HCT116 (cell line): ENCODE measurements around the gene RHOT1. TPM values are rescaled to one million over a fixed set of nuclear protein-coding genes. Genes with fewer than 3 reads are reported as not detected.

Source experiments
- ATAC-seq: fragments of 200-7000 bp; cut with Tn5 transposase; 2 replicates; pipeline ENCODE4 v1.9.1; 2020; ENCODE audit warnings: mild to moderate bottlenecking, moderate library complexity
- BruUV-seq: library from RNA; stranded (reverse); fragments of 400-500 nt; replicated peaks from 2 replicates; lab custom pipeline; 2021; lab: Mats Ljungman, UMichigan
- CTCF ChIA-PET: fragments of 300-600 bp; sonication (Branson Sonifier 250); formaldehyde crosslinking; loops from one replicate; lab custom pipeline; 2021; ENCODE audit warnings: antibody characterized with exemption; lab: Charles Lee
- POLR2A ChIA-PET: fragments of 300-600, 350-600 bp; sonication (Branson Sonifier 250); formaldehyde crosslinking; loops from one replicate; lab custom pipeline; 2021; ENCODE audit warnings: antibody characterized with exemption; lab: Charles Lee
- RAD21 ChIA-PET, 2 experiments: fragments of 300-600 bp; sonication (Branson Sonifier 250); formaldehyde crosslinking; loops; one replicate each; lab custom pipeline; 2023; ENCODE audit warnings: low total read pairs in 2 of 2; ENCODE audit not compliant: uncharacterized antibody in 2 of 2, unreplicated experiment in 2 of 2, low non-redundant PET in 1 of 2; lab: Charles Lee
- DNase-seq: peaks from one replicate; pipeline ENCODE4 v3.0.0-alpha.2; 2010; ENCODE audit warnings: low read depth, low spot score
- H2AFZ ChIP-seq: fragments of 200-600 bp; shearing (Covaris generic), sonication (generic); 2 replicates; pipeline ENCODE4 v1.6.1; 2017; ENCODE audit warnings: low read depth, mixed run types, mixed read lengths, antibody characterized with exemption, low read length; ENCODE audit not compliant: poor library complexity, severe bottlenecking
- H3K27ac ChIP-seq: 2 replicates; pipeline ENCODE4 v1.5.1; 2012; ENCODE audit warnings: low read depth, low read length
- H3K27me3 ChIP-seq: fragments of 200-600 bp; sonication (generic); 2 replicates; pipeline ENCODE4 v1.6.1; 2016; ENCODE audit warnings: mixed run types, low read length, mixed read lengths; ENCODE audit not compliant: insufficient read depth
- H3K36me3 ChIP-seq, 2 experiments: fragments of 200-500 bp in 1 of 2; fragments of 200-600 bp in 1 of 2; sonication (Bioruptor generic) in 1 of 2; sonication (generic) in 1 of 2; 2 replicates each; pipeline versions ENCODE4 v1.5.1 to v1.6.1; 2014 to 2016; ENCODE audit warnings: low read length in 2 of 2, inconsistent platforms in 1 of 2, mixed read lengths in 1 of 2, mixed run types in 1 of 2; ENCODE audit not compliant: insufficient read depth in 2 of 2, control insufficient read depth in 1 of 2
- H3K4me1 ChIP-seq, 2 experiments: fragments of 200-600 bp in 1 of 2; sonication (generic) in 1 of 2; 2 replicates each; pipeline versions ENCODE4 v1.5.1 to v1.6.1; 2012 to 2017; ENCODE audit warnings: low read length in 2 of 2, inconsistent platforms in 1 of 2, mild to moderate bottlenecking in 1 of 2, mixed read lengths in 1 of 2, mixed run types in 1 of 2, moderate library complexity in 1 of 2; ENCODE audit not compliant: insufficient read depth in 2 of 2, control insufficient read depth in 1 of 2
- H3K4me2 ChIP-seq: fragments of 200-600 bp; sonication (generic); 2 replicates; pipeline ENCODE4 v1.6.1; 2017; ENCODE audit warnings: mixed run types, low read length, mixed read lengths
- H3K4me3 ChIP-seq, 2 experiments: fragments of 200-600 bp in 1 of 2; sonication (generic) in 1 of 2; replicated peaks in 1 of 2; 2 replicates each; pipeline ENCODE4 v1.5.1; 2011 to 2016; ENCODE audit warnings: low read length in 2 of 2, control low read depth in 1 of 2, low read depth in 1 of 2, mild to moderate bottlenecking in 1 of 2, mixed read lengths in 1 of 2, mixed run types in 1 of 2
- H3K79me2 ChIP-seq: fragments of 200-600 bp; sonication (generic); 2 replicates; pipeline ENCODE4 v1.6.1; 2017; ENCODE audit warnings: mild to moderate bottlenecking, mixed run types, low read length, moderate library complexity, mixed read lengths; ENCODE audit not compliant: insufficient read depth
- H3K9ac ChIP-seq: fragments of 200-600 bp; sonication (generic); 2 replicates; pipeline ENCODE4 v1.6.1; 2016; ENCODE audit warnings: low read length, mixed read lengths
- H3K9me2 ChIP-seq: fragments of 200-600 bp; sonication (generic), shearing (Covaris generic); 2 replicates; pipeline ENCODE4 v1.6.1; 2017; ENCODE audit warnings: mixed run types, mild to moderate bottlenecking, moderate library complexity; ENCODE audit not compliant: insufficient read depth
- H3K9me3 ChIP-seq, 2 experiments: fragments of 200-500 bp in 1 of 2; fragments of 200-600 bp in 1 of 2; sonication (Bioruptor generic) in 1 of 2; sonication (generic) in 1 of 2; 2 replicates each; pipeline ENCODE4 v1.6.1; 2014 to 2017; ENCODE audit warnings: low read length in 2 of 2, mixed read lengths in 2 of 2, inconsistent platforms in 1 of 2, low read depth in 1 of 2, mild to moderate bottlenecking in 1 of 2, mixed run types in 1 of 2, moderate library complexity in 1 of 2; ENCODE audit not compliant: control insufficient read depth in 1 of 2, insufficient read depth in 1 of 2
- H4K20me1 ChIP-seq: fragments of 200-600 bp; sonication (generic), shearing (Covaris generic); 2 replicates; pipeline ENCODE4 v1.6.1; 2017; ENCODE audit warnings: mixed run types, mild to moderate bottlenecking, moderate library complexity; ENCODE audit not compliant: insufficient read depth
- ATF3 ChIP-seq: IDR thresholded peaks from 2 replicates; pipeline ENCODE4 v1.6.1; 2012
- CBX3 ChIP-seq: IDR thresholded peaks from 2 replicates; pipeline ENCODE4 v1.6.1; 2012; ENCODE audit warnings: low read depth
- CEBPB ChIP-seq: IDR thresholded peaks from 2 replicates; pipeline ENCODE4 v1.6.1; 2012; ENCODE audit warnings: low read depth
- EGR1 ChIP-seq: IDR thresholded peaks from 2 replicates; pipeline ENCODE4 v1.6.1; 2012; ENCODE audit warnings: low read depth
- ELF1 ChIP-seq: IDR thresholded peaks from 2 replicates; pipeline ENCODE4 v1.6.1; 2012; ENCODE audit warnings: low read depth, borderline replicate concordance
- EZH2phosphoT487 ChIP-seq: fragments of 200-600 bp; IDR thresholded peaks from 2 replicates; pipeline ENCODE4 v1.6.1; 2018; ENCODE audit warnings: antibody characterized with exemption, borderline replicate concordance
- FOSL1 ChIP-seq: IDR thresholded peaks from 2 replicates; pipeline ENCODE4 v1.6.1; 2012; ENCODE audit warnings: low read depth
- JUND ChIP-seq: IDR thresholded peaks from 2 replicates; pipeline ENCODE4 v1.6.1; 2012
- POLR2AphosphoS5 ChIP-seq: IDR thresholded peaks from 2 replicates; pipeline ENCODE4 v1.6.1; 2011; ENCODE audit warnings: mild to moderate bottlenecking, low read depth, low read length, moderate library complexity
- RAD21 ChIP-seq: IDR thresholded peaks from 2 replicates; pipeline ENCODE4 v1.6.1; 2012; ENCODE audit warnings: low read depth, mild to moderate bottlenecking
- REST ChIP-seq: IDR thresholded peaks from 2 replicates; pipeline ENCODE4 v1.6.1; 2012; ENCODE audit warnings: low read depth
- SIN3A ChIP-seq: IDR thresholded peaks from 2 replicates; pipeline ENCODE4 v1.6.1; 2012; ENCODE audit warnings: low read depth
- SP1 ChIP-seq: IDR thresholded peaks from 2 replicates; pipeline ENCODE4 v1.6.1; 2012; ENCODE audit warnings: low read depth
- SRF ChIP-seq: IDR thresholded peaks from 2 replicates; pipeline ENCODE4 v1.6.1; 2012; ENCODE audit warnings: low read depth
- YY1 ChIP-seq: IDR thresholded peaks from 2 replicates; pipeline ENCODE4 v1.6.1; 2011; ENCODE audit warnings: low read length, low read depth, moderate library complexity, mild to moderate bottlenecking; ENCODE audit not compliant: insufficient replicate concordance; ENCODE audit errors: extremely low read depth
- ZFX ChIP-seq: fragments of 450-650 bp; IDR thresholded peaks from 2 replicates; pipeline ENCODE4 v1.6.1; 2017
- ZNF274 ChIP-seq: fragments of 200-500 bp; sonication (Bioruptor generic); IDR thresholded peaks from 2 replicates; pipeline ENCODE4 v1.6.1; 2014; ENCODE audit warnings: mild to moderate bottlenecking, low read depth, low read length, inconsistent platforms
- intact Hi-C: fragments of 100-400 bp; cut with micrococcal nuclease; formaldehyde crosslinking; loops from 2 replicates; pipeline ENCODE4 v1.10.0; 2022
- total RNA-seq: library from RNA; stranded (reverse); gene quantifications from one replicate; pipeline ENCODE4 v1.2.1, GENCODE V29; 2021; ENCODE audit not compliant: unreplicated experiment
- TF ChIP-seq, protein P1 (sequence below): IDR thresholded peaks from 2 replicates; pipeline ENCODE4 v1.6.1; 2011; ENCODE audit warnings: mild to moderate bottlenecking, low read length, moderate library complexity; ENCODE audit not compliant: insufficient replicate concordance; ENCODE audit errors: extremely low read depth

RHOT1 gene
- total RNA-seq, 1 experiment from 2014 or later, result 33.3 TPM

GRCh38 chr17:32159586-32160438 is 17.5 kb downstream of the RHOT1 start:
- peaks cover 0 to 6% of the 10 kb centered on the region in 2 experiments; a peak in 2 of 4 replicates for H3K4me1 ChIP-seq
- TF ChIP-seq FOSL1, result no peak
- no peak for TF ChIP-seq SIN3A
- TF ChIP-seq CBX3, result no peak
- TF ChIP-seq JUND, result no peak
- no peak for TF ChIP-seq EGR1
- TF ChIP-seq EZH2phosphoT487, result no peak
- no peak for TF ChIP-seq ZFX
- TF ChIP-seq REST, result no peak
- TF ChIP-seq ATF3, result no peak
- TF ChIP-seq SP1, result no peak
- TF ChIP-seq, protein P1, sequence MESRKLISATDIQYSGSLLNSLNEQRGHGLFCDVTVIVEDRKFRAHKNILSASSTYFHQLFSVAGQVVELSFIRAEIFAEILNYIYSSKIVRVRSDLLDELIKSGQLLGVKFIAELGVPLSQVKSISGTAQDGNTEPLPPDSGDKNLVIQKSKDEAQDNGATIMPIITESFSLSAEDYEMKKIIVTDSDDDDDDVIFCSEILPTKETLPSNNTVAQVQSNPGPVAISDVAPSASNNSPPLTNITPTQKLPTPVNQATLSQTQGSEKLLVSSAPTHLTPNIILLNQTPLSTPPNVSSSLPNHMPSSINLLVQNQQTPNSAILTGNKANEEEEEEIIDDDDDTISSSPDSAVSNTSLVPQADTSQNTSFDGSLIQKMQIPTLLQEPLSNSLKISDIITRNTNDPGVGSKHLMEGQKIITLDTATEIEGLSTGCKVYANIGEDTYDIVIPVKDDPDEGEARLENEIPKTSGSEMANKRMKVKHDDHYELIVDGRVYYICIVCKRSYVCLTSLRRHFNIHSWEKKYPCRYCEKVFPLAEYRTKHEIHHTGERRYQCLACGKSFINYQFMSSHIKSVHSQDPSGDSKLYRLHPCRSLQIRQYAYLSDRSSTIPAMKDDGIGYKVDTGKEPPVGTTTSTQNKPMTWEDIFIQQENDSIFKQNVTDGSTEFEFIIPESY, result no peak
- no peak for TF ChIP-seq CEBPB
- no peak for TF ChIP-seq POLR2AphosphoS5
- no peak for TF ChIP-seq YY1
- TF ChIP-seq RAD21, result no peak
- TF ChIP-seq ELF1, result no peak
- no peak for TF ChIP-seq SRF
- TF ChIP-seq ZNF274, result no peak
- no peak overlapping the region for H3K27ac ChIP-seq
- H3K79me2 ChIP-seq, result peaks cover 24% of the 10 kb centered on the region
- no peaks in the 10 kb centered on the region for H3K27me3 ChIP-seq
- no peak overlapping the region for H3K9ac ChIP-seq
- no peaks in the 10 kb centered on the region for H3K9me2 ChIP-seq
- CTCF ChIA-PET, result no interaction called here
- H4K20me1 ChIP-seq, result 0 out of 2 replicates have a peak, but pooled peaks cover 4% of the 10 kb centered on the region
- POLR2A ChIA-PET, result no interaction called here
- DNase-seq, result no peak
- no peaks in the 10 kb centered on the region for H3K9me3 ChIP-seq
- H3K4me2 ChIP-seq, result no peak overlapping the region
- ATAC-seq, result no peak
- peaks cover 0 to 5% of the 10 kb centered on the region in 2 experiments; a peak in 1 of 4 replicates for H3K36me3 ChIP-seq
- H3K4me3 ChIP-seq, result no peak overlapping the region
- H2AFZ ChIP-seq, result no peak overlapping the region
- no TSS peak for BruUV-seq
- intact Hi-C loops, result no loop called here
- RAD21 ChIA-PET, result no interaction called here
